Testis (tissue), 2 donors: ENCODE data around the gene RNU4-1.

ENCODE experiments used
- CTCF ChIP-seq, 3 experiments: fragments of 450-650 bp in 2 of 3; fragments of 200-600 bp in 1 of 3; sonication (generic) in 1 of 3; IDR thresholded peaks; one replicate each; pipeline ENCODE4 v1.5.1; 2016 to 2019; ENCODE audit warnings: antibody characterized with exemption in 3 of 3, mild to moderate bottlenecking in 2 of 3, moderate library complexity in 1 of 3
- POLR2A ChIP-seq: fragments of 450-650 bp; IDR thresholded peaks from one replicate; pipeline ENCODE4 v1.6.1; 2017; ENCODE audit warnings: antibody characterized with exemption, mild to moderate bottlenecking, moderate library complexity

DNA sequence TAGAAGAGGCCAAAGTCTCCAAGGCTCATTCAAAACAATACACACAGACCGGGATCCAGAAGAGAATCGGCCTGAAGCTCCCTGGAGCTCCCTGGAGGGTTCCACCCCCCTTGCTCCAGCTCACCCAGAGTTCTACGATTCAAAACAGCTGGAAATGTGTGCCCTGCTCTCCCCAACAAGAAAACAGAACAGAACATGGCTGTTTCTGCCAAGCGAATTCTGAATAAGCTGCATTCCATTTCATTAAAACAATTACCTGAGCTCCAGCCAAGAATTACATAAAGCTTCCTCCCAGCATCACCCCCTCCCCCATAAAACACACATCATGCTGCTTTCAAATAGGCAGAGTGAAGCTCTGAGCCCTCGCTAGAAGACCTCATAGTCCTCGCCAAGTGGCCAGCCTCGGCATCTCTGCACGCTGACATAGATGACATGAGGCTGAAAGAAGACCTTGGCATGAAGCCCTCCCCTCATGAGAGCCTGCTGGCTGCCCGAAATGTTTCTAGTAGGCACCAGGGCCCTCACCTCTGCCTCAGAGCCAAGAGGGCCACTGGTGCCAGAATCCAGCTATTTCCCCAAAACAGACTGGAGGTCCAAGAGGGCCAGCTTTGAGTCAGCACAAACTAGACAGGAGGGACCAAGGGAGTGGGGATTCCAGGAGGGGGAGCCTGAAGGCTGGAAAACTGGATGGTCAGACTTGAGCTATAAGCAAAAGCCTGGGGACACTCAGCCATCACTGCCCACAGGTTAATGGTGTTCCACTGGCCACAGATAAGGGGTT, 35.8 kb downstream of the RNU4-1 start:
- TF ChIP-seq CTCF (IDR thresholded peaks at IDR 0.05) (no peak), POLR2A (no peak)
